GM12891 (cell line): ENCODE data around the gene CCNA2.

ENCODE experiments used
- PAX5 ChIP-seq: IDR thresholded peaks from 2 replicates; pipeline ENCODE4 v1.6.1; 2011; ENCODE audit warnings: low read length, moderate library complexity, mild to moderate bottlenecking; ENCODE audit not compliant: insufficient read depth, severe bottlenecking
- POLR2A ChIP-seq: IDR thresholded peaks from 2 replicates; pipeline ENCODE4 v1.6.1; 2011; ENCODE audit warnings: low read depth, low read length, control low read depth
- POLR2AphosphoS5 ChIP-seq: IDR thresholded peaks from 2 replicates; pipeline ENCODE4 v1.6.1; 2011; ENCODE audit warnings: low read depth, low read length, control low read depth
- POU2F2 ChIP-seq: IDR thresholded peaks from 2 replicates; pipeline ENCODE4 v1.6.1; 2011; ENCODE audit warnings: low read depth, mild to moderate bottlenecking, control low read depth, low read length, moderate library complexity
- SPI1 ChIP-seq: IDR thresholded peaks from 2 replicates; pipeline ENCODE4 v1.6.1; 2011; ENCODE audit warnings: low read depth, low read length, control low read depth
- TAF1 ChIP-seq: IDR thresholded peaks from 2 replicates; pipeline ENCODE4 v1.6.1; 2011; ENCODE audit warnings: low read depth, low read length, control low read depth

- TF ChIP-seq POLR2AphosphoS5 (no peak), POLR2A (no peak), TAF1 (no peak), SPI1 (no peak), PAX5 (no peak), POU2F2 (no peak)
Measured at GRCh38 chr4:121806411-121806810, 17.3 kb downstream of the CCNA2 start.
